Left renal cortex interstitium (tissue), 4 donors: Measurements from ENCODE around the gene NKX3-2. TPM values are rescaled to one million over a fixed set of nuclear protein-coding genes. Genes with fewer than 3 reads are reported as not detected.

ENCODE experiments used
- DNase-seq, 4 donors: peaks; one replicate each; pipeline ENCODE4 v3.0.0-alpha.2; 2013; ENCODE audit warnings: low read depth in 4 of 4, low spot score in 2 of 4, missing footprints in 1 of 4
- polyA plus RNA-seq, 4 donors: library from polyadenylated mRNA; unstranded; fragments of 120-200 nt; gene quantifications; one replicate each; pipeline ENCODE4 v1.2.1, GENCODE V29; 2013; ENCODE audit not compliant: insufficient read length in 4 of 4

Gene NKX3-2
- polyA plus RNA-seq, 4 donors, result 0.04 to 0.06 TPM; not detected in 2

DNA sequence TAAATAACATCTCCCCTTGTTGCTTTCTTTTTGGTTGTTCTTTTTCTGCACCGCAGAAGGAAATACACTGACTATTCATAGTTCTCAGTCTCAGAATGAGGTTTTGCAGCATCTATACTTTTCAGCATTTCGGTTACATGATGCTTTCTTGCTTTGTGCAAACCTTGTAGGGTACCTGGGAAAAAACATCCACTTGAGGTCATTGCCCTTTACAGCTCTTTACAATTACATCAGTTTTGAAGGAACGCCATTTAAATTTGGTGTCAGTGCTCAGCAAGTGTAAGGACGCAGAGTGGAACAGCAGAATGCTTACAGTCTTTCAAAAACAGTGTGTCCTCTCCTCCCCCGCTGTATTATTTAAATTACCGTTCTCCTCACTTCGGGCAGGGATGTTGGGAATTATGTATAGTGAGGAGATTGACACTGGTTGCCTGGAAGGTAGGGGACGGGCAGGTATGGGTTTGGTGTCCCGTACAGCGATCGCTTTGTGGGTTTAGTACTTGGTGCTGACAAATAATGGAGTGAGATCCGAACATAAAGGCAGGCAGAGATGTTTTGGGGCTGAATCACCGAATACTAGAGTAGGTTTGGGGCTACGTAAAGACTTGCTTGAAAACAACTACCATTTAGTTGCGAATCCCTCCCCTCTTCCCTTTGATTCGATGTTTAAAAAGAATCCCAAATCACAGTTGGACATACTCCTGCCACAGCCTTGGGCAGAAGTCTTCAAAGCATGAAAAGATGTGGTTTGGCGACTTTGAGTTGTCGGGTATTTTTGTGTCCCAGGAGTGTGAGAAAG is 2.0 kb upstream of the NKX3-2 start:
- DNase-seq, result no peak

DNA sequence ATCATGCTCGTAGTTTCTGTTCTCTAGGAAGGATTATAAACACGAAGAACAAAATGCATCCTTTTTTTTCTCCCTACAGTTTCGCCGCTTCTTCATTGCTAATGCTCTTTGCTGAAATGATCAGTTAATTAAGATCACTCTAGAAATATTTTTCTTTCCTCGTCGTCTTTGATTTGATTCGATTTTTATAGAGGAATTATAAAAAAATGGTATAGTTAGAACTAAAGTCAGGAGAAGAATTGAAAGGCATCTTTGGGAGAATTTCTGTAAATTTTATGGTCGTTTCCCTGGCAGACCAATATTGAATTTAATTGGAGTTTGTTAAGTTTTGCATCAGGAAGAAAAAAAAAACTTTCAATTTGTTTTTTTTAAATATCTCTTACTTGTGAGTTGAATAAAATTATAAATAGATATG is 1.1 kb upstream of the NKX3-2 start:
- no peak for DNase-seq

DNA sequence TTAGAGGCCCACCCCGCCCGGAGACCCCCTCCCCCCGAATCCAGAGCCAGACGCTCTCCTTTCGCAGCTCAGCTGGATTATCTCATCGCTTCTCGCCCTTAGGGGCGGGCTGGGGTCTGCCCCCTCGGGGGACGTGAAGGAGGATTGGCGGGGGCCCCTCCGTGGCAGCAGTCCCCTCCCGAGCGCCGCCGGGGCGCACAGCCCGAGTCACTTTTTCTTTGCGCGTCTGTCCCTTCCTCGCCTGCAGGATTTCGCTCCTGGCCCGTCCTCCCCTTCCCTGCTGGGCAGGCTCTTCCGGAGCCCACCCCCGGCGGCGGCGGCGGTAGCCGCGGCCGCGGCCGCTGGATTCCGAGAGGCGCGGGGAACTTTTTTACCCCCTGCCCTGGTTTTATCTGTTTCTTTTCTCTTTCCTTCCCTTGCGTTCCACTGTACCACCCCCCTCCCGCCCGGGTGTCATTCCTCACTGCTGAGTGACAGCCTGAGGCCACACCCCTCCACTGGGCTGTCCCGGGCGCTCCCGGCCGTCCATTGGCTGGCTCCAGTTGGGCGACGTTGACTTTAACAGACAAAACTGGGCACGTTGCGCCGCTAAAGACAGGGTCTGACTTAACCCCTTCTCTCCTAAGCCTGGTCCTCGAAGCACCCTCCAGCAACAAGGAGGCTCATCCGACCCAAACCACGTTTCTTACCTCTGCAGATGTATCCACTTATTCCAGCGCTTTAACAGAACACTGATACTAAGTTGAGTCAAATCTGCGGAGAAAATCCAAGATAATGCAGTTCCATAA is 492 bp upstream of the NKX3-2 start:
- peak in 2 of 4 donors; percentile 63 to 73 for DNase-seq

DNA sequence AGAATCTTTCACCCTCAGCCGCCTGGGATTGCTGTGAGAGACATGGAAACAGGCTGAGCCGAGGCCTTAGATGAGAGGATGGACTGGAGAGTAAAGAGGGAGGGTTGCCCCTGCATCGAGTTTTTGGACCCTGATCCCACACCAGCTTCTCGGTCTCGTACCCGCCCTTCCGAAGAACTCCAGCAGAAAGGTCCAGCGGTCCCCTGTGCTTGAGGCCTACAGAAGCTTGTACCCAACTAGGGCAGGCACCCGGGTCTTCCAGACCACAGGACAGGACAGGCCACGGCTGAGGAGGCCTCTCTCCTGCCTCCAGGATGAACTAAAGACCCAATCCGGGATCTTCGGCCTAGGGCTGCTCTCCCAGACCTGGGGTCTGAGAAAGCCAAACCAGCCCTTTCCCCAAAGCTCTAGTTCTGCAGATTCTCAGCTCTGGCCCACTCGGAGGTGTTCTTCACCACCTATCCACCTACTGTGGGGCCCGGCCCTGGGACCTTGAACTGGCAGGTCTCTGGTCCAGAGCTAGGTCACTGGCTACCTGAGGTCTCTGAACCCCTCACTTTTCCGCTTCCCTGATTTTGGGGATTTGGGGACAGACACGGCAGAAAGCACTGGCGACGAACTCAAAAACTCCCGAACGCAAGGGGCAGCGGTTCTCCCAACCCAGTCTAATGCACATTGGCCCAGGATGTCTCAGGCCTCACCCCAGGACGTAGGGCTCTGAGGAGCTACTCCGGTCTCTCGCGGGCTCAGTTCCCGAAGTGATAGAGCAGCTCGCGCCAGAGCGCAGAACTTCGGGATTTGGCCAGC is 1.1 kb downstream of the NKX3-2 start:
- no peak for DNase-seq

DNA sequence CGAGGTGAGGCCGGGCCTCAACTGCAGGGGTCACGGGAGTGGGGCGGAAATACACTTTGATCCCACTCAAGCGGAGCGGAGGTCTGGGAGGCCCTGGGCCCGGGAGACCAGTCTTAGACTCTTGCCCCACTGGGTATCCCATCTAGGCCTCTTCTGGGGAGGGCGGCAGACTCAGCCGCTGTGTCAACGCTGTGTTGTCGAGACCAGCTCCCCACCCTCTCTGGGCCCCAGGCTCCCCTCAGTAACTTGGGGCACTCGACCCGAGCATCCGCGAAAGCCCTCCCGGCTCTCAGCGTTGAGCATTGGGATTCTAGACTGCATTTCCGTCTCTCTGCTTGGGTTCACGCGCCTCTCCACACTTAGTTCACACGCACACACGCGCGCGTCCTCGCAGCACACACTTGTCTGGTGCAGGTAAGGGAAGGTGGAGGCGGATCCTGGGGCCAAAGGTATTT is 1.7 kb downstream of the NKX3-2 start:
- no peak for DNase-seq

DNA sequence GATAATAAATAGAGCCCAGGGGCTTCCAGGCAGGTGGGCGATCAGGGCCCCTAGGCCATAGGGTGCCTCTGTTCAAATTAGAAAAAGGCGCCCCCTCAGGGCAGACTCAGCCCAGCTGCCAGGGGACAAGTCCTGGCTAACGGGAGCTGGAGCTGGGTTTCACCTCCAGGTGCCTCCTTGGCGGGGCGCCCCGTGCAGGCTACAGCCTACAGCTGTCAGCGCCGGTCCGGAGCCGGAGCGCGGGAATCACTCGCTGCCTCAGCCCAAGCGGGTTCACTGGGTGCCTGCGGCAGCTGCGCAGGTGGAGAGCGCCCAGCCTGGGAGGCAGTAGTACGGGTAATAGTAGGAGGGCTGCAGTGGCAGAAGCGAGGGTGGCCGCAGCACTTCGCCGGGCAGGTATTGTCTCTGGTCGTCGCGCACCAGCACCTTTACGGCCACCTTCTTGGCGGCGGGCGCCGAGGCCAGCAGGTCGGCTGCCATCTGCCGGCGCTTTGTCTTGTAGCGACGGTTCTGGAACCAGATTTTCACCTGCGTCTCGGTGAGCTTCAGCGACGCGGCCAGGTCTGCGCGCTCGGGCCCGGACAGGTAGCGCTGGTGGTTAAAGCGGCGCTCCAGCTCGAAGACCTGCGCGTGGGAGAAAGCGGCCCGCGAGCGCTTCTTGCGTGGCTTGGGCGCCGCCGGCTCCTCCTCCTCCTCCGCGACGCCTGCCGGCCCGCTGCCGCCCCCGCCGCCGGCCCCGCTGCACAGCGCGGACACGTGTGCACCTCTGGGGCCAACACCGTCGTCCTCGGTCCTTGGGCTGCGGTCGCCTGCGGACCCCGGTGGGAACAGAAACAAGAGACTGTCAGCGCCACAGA is 2.4 kb downstream of the NKX3-2 start:
- DNase-seq, result no peak

DNA sequence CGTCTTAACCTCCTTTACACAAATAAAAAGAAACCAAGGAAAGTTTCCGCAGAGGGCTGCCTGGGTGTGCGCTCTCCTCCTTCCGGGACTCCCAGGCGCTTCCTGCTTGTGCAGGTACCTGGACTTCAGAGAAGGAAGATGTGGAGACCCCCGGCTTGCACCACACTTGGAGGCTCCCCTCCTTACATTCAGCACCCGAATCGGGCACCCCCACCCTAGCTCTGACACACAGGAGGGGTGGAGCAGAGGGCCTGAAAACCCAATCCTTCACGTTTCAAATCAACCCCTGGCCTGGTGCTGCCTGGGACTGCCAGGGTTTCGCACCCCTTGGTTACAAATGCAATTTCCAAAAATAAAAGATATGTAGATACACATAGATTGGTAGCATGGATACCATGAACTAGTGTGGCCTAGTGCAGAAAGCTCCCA is 3.1 kb downstream of the NKX3-2 start:
- DNase-seq, result no peak

DNA sequence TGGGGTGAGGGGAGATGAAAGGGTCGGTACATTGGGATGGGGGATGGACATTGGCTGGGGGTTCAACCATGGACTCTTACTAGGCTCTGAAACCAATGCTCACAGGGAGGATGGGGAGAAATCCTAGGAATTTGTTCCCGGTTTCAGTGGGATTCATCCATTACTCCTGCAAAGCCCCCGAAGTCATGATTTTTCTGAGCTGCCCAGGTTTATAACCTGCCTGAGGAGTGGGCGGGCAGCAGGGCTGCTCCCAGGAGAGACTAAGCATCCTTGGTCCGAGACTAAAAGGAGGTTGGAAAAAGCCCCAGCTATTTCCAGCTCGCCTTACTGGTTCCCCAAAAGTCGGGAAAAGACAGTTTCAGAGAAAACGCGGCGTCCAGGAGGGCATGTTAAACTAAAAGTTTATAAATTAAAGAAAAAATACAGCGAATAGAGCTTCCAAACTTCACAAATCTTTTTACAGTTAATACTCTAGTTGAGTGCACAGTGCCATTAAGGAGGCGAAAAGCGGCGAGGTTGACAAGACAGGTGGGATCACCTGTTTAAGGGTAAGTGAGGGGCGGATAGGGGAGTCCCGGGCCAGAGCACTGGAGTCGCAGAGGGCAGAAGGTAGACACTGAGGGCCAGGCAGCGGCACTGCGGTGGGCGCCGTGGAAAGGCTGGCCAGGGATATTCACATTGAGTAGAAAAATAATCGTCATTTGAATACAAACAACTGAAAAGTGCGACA is 3.7 kb downstream of the NKX3-2 start:
- no peak for DNase-seq

DNA sequence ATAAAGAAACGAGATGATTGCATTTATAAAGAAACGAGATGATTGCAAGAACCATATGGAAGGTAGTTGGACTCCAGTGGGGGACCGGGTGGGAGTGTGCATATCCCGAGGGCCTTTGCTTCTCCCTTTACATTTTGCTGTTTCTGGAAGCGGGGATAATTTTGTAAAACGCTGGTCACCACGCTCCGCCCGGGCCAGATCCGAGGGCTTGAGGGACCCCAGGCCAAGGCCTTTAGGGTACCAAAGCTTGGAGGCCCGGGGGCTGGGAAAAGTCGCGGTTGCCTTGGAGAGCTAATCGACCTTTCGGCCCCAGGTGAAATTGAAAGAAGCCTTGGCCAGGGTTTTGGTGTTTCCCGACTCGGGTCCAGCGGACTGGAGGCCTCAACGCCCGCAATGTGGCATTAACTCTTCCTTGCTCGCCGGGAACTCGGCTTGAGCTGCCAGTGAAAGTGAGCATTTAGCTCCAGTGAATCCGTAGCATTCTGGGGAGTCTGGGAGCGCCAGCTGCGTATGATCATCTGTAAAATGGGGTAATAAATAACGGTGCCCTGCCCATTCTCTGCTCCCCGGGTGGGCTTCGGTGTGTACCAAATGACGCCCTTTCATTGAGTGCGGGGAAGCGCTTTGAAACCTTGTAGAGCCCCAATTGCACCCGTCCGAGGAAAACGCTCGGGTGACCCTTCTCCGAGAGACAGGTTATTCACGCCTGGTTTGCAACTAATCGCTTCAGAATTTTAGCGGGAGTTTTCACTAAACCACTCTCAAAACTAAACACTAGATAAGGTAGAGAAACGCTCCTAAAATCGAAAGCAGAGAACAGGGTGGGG is 4.5 kb downstream of the NKX3-2 start:
- DNase-seq, result no peak

DNA sequence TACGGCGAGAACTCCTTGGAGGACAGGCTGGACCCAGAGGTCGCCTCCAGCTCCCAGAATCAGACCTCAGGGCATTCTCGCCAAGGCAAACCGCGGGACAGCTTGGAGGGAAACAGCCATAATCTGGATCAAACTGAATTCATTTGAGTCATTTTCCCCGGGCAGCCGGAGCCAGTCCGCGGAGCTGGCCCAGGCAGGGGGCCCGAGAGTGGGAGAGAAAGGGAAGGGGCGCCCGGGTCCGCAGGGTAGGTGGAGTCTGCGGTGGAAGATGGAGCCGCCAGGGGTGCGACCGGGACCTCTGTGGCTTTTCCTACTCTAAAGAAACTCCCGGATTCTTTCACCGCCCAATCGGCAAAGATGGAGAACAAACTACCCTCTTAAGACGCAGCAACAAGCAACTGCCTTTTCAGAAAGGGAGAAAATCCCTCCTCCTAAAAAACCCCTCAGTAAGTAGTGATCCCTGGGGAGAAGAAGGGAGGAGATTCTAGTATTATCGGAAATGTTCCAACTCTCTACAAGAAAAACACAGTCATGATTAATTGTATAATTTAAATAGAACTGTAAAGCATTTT is 5.2 kb downstream of the NKX3-2 start:
- DNase-seq, result no peak

DNA sequence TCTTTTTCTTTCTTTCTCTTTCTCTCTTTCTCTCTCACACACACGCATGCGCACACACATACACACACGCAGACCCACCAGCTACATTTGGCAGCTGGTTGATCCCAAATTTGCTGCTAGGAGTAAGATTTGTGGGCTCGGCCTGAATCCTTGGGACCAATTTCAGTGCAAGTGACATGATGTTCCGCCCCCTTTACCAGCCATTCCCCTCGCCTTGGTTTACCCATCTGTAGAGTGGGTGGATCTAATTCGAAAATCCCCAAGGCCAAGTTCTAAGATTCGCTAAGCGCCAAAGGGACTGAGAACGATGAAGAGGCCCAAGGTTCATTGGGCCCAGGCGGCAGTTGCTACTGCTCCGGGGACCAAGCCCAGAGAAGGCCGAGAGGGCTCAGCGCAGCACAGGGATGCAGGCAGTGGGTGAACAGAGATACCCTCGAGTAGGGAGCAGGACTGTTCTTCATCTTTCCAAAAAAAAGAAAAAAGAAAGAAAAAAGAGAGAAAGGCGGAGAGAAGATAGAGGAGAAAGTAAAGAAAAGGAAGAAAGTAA is 5.8 kb downstream of the NKX3-2 start:
- no peak for DNase-seq

DNA sequence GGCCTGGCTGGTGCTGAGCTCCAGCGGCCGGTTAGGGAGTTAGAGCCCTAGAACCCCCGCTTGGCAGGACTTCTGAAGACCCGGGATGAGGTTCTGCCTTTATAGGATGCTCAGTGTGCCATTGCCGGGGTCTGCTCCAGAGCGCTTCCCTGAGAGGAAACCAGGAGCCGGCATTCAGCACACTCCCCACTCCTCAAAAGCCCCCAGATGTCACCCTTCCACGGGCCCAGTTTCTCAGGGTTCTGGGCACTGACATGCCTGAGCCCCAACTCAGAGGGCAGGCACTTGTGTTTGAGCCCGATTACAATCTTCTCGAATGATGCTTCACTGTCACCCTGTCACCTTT is 6.5 kb downstream of the NKX3-2 start:
- no peak for DNase-seq

DNA sequence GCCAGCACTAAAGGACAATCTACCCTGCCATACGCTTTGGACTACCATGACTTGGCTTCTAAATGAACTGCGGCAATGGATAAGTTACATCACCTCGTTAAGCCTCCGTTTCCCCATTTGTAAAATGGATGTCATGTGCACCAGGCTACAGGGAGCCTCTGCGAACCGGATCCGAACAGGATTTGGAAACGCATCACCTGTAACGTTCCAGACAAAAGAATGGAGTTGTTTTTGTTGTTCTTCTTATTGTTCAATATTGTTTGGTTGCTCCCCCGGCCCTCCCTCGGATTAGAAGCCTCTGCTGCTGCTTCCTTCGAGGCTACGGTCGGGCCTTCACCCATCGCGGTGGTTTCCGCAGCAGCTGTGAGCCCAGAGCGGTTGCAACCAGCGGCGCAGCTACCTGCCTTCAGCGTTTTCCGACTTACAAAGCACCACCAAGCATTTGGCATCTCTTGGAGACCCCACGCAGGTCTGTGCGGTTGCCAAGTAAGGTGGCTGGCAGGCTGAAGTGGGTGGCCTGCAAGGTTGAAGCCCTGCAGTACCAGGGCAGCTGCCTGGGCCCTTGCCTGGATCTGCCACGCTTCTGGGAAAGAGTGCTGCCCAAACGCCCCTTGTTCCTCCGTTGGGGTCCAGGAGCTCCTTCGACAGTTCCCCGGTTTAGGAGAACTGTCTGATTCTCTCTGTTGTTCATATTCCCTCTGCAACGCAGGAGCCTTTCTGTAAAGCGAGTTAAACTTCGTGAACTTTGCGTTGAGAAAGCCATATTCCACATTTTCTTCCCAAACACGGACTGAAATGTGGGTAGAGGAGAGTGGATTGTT is 7.1 kb downstream of the NKX3-2 start:
- no peak for DNase-seq

DNA sequence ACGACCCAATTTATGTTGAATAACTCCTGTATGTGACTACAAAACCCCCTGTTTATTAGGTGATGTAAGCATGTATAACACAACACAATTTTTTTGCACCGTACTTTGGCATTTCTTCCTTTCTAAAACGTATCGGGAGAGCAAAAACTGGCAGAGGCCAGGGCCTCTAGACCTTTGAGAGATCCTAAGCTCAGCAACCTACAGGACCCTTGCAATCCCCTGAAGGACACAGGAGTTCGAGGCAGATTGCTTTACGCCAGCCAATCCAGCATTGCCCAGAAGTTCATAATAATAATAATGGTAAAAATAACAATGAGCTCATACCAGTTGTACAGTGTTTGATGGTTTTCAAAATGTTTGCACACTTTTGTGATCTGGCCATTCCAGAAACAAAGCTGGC is 7.7 kb downstream of the NKX3-2 start:
- DNase-seq, result no peak

DNA sequence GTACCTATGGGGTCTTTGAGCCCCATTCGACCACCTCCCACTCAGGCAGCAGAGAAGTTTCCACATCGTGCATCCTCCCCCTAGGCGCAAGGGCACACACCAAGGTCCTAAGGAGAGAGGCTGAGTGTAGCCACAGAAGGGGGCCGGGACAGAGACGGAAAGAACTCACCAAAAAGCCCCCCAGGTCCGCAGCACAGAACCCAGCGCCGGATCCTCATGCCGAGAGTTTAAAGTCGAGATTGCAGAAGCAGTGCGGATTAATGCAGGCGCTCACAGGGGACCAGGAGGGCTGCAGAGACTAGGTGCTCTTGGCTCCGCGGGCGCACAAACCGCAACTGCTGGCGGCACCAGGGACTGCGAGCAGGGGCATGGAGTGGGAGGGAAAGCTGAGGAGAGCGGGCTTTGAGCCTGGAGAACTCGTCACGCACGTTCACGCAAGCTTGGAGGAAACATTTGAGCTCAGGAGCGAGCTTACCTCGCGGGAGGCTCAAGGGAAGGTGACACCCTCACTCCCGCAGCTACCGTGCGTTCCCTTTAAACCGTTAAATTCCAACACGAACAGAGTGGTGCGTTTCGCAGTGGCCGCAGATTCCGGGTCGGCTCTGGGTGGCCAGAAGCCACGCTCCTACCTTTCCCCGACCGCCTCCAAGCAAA is 8.5 kb downstream of the NKX3-2 start:
- no peak for DNase-seq

DNA sequence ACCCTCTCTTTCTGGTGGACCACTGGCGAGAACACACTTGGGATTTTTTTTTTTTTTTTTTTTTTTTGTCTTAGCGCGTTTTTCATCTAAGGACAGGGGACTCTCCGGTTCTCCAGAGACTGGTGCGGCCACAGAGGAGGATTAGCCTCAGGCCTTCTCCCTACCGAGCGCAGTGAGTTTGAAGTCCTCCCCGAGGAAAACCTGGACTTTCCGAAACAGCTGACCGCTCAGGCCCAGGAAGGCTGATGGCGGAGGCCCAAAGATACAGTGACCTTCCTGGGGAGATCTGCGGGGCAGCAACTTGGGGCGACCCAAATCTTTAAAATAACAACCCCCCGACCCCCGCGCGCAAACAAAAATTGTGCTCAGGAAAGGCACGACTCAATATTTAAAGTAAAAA is 9.2 kb downstream of the NKX3-2 start:
- DNase-seq, result no peak
